Esophagus squamous epithelium (tissue), 5 donors: ENCODE data around the gene CHEK1. TPM values are rescaled to one million over a fixed set of nuclear protein-coding genes. Genes with fewer than 3 reads are reported as not detected.

ENCODE experiments used
- DNase-seq: peaks from one replicate; lab custom pipeline; 2025; lab: John Stamatoyannopoulos, UW
- H3K27ac ChIP-seq, 4 donors: fragments of 200-600 bp; sonication (generic); one replicate each; pipeline ENCODE4 v1.5.1; 2016 to 2019; ENCODE audit warnings: mild to moderate bottlenecking in 1 of 4
- H3K27me3 ChIP-seq, 4 donors: fragments of 200-600 bp; sonication (generic); 1 replicate in 3 of 4; 2 replicates in 1 of 4; pipeline versions ENCODE4 v1.5.1 to v1.6.0; 2017 to 2021; ENCODE audit warnings: antibody characterized with exemption in 1 of 4
- H3K36me3 ChIP-seq, 3 donors: fragments of 200-600 bp; sonication (generic); one replicate each; pipeline ENCODE4 v1.5.1; 2016 to 2019
- H3K4me1 ChIP-seq, 3 donors: fragments of 200-600 bp; sonication (generic); one replicate each; pipeline ENCODE4 v1.5.1; 2017 to 2019
- H3K4me3 ChIP-seq, 4 donors: fragments of 200-600 bp; sonication (generic); 1 replicate in 3 of 4; 2 replicates in 1 of 4; pipeline ENCODE4 v1.5.1; 2016 to 2019; ENCODE audit warnings: mild to moderate bottlenecking in 2 of 4, moderate library complexity in 1 of 4
- H3K9me3 ChIP-seq, 3 donors: fragments of 200-600 bp; sonication (generic); one replicate each; pipeline ENCODE4 v1.5.1; 2016 to 2019
- CTCF ChIP-seq, 6 experiments: fragments of 450-650 bp in 4 of 6; fragments of 200-600 bp in 2 of 6; sonication (generic) in 2 of 6; IDR thresholded peaks; one replicate each; pipeline ENCODE4 v1.5.1; 2016 to 2019; ENCODE audit warnings: antibody characterized with exemption in 6 of 6, mild to moderate bottlenecking in 4 of 6, moderate library complexity in 4 of 6
- POLR2A ChIP-seq, 4 donors: fragments of 450-650 bp; IDR thresholded peaks; one replicate each; pipeline ENCODE4 v1.6.1; 2017; ENCODE audit warnings: antibody characterized with exemption in 4 of 4, mild to moderate bottlenecking in 4 of 4, moderate library complexity in 3 of 4
- WGBS, 2 donors: methylation state at CpG; one replicate each; pipeline ENCODE4 v1.1.5; 2018; 5-methylcytosine and 5-hydroxymethylcytosine counted together
- intact Hi-C: fragments of 100-400 bp; cut with DNase I; formaldehyde crosslinking; loops from one replicate; pipeline ENCODE4 v1.15.0; 2022
- total RNA-seq, 4 donors: library from RNA; depleted of rRNA; stranded (reverse); fragments of >200 nt; gene quantifications; one replicate each; pipeline ENCODE4 v1.1.0, GENCODE V29; 2016
- donor health status: DM: yes; HTN: yes; CAD: no.

The CHEK1 gene
- total RNA-seq, 4 donors from 2014 or later: 4.0 to 21.7 (median 7.5) TPM

DNA sequence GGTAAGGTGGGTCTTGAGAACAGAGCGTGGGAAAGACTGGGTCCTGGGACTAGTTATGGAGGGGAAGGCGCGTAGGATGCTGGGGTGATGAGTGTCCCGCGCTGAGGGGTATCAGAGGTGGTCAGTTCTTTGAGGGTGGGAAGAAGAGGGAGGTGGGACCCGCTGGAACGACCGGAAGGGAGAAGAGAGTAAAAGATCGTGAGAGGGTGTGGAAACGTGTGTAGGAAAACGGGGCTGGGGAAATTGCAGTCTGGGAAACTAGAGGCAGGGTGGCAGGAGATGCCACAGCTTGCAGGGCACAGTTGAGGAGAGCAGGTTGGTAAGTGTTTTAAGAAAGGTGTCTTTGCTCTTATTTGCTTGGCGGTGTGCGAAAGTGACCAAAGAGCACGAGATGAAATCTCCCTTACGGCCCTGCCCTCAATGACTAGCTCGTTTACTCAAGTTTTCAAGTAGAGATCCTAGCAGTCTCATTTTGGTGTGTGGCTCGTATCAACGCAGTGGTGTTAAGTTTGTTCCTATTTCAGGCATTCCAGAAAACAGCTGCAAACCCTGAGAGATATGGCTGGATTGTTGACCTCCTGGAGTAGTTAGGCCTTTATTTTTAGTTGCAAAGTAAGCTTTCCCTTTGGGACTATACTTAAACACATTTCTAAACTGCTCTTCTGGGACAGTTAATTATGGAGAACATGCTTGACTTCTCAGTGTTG lies 31.7 kb upstream of the CHEK1 start:
- H3K4me1 ChIP-seq: peaks cover 0 to 46% (median 11%) of the 10 kb centered on the region in 3 donors
- no peaks in the 10 kb centered on the region for H3K9me3 ChIP-seq
- peak overlapping the region; percentile 83 to 94 (median 88) for H3K4me3 ChIP-seq
- peak overlapping the region; percentile 83 to 98 (median 92) for H3K27ac ChIP-seq
- no peaks in the 10 kb centered on the region for H3K27me3 ChIP-seq
- TF ChIP-seq CTCF (IDR thresholded peaks at IDR 0.05) (no peak), POLR2A (IDR thresholded peaks at IDR 0.05) (no peak)
- 1% methylated on average over 18 of the region's 18 CpGs for whole genome bisulfite sequencing, 2 donors
- peaks cover 0 to 27% (median 5%) of the 10 kb centered on the region in 3 donors for H3K36me3 ChIP-seq
- DNase-seq: no peak
- intact Hi-C loops: no loop called here

DNA sequence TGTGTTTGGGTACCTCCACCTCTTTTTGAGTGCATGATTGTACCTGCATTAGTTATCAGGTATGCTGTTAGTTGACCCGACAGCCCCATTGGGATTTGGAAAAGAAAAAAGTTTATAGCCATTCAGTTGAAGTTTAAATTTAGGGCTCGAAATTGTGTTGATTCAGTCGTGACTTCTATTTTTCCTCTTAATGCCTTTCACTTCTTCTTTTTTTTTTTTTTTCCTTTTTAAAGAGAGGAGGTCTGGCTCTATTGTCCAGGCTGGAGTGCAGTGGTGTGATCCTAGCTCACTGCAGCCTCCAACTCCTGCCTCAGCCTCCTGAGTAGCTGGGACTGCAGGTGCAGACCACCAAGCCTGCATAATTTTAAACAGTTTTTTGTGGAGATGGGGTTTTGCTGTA lies 30.0 kb upstream of the CHEK1 start:
- intact Hi-C loops: no loop called here
- H3K4me3 ChIP-seq: no peak overlapping the region
- no peaks in the 10 kb centered on the region for H3K9me3 ChIP-seq
- H3K27ac ChIP-seq: no peak overlapping the region
- peaks cover 6 to 44% (median 8%) of the 10 kb centered on the region in 3 donors for H3K36me3 ChIP-seq
- H3K27me3 ChIP-seq: no peaks in the 10 kb centered on the region
- no peak for TF ChIP-seq POLR2A (IDR thresholded peaks at IDR 0.05)
- TF ChIP-seq CTCF (IDR thresholded peaks at IDR 0.05): no peak
- peaks cover 0 to 46% (median 11%) of the 10 kb centered on the region in 3 donors for H3K4me1 ChIP-seq
- WGBS, 2 donors: 54 to 73% methylated on average over 3 of the region's 3 CpGs
- no peak for DNase-seq

GRCh38 chr11:125600663-125601062 lies 24.3 kb upstream of the CHEK1 start:
- no peak for TF ChIP-seq POLR2A (IDR thresholded peaks at IDR 0.05)
- no peak for TF ChIP-seq CTCF (IDR thresholded peaks at IDR 0.05)
- 82 to 96% methylated on average over 2 of the region's 2 CpGs for WGBS, 2 donors
- Histone ChIP-seq H3K27ac (no peak overlapping the region), H3K36me3 (peaks cover 6 to 100% (median 37%) of the 10 kb centered on the region in 3 donors), H3K9me3 (no peaks in the 10 kb centered on the region), H3K4me3 (no peak overlapping the region), H3K27me3 (no peaks in the 10 kb centered on the region), H3K4me1 (peaks cover 0 to 8% (median 0%) of the 10 kb centered on the region in 3 donors)
- intact Hi-C loops: no loop called here
- no peak for DNase-seq

GRCh38 chr11:125603207-125603606 lies 21.8 kb upstream of the CHEK1 start:
- 86% methylated on average over 3 of the region's 3 CpGs for WGBS, 2 donors
- Histone ChIP-seq H3K27me3 (no peaks in the 10 kb centered on the region), H3K4me3 (no peak overlapping the region), H3K9me3 (no peaks in the 10 kb centered on the region), H3K4me1 (no peaks in the 10 kb centered on the region), H3K27ac (no peak overlapping the region), H3K36me3 (peaks cover 6 to 100% (median 53%) of the 10 kb centered on the region in 3 donors)
- TF ChIP-seq POLR2A (IDR thresholded peaks at IDR 0.05) (no peak), CTCF (IDR thresholded peaks at IDR 0.05) (no peak)
- DNase-seq: no peak
- intact Hi-C loops: no loop called here

- DNase-seq: no peak
- no peak for TF ChIP-seq CTCF (IDR thresholded peaks at IDR 0.05)
- TF ChIP-seq POLR2A (IDR thresholded peaks at IDR 0.05): no peak
- intact Hi-C loops: no loop called here
- H3K9me3 ChIP-seq: no peaks in the 10 kb centered on the region
- H3K27me3 ChIP-seq: no peaks in the 10 kb centered on the region
- no peak overlapping the region for H3K27ac ChIP-seq
- no peaks in the 10 kb centered on the region for H3K4me1 ChIP-seq
- H3K4me3 ChIP-seq: no peak overlapping the region
- H3K36me3 ChIP-seq: peaks cover 5 to 100% (median 61%) of the 10 kb centered on the region in 3 donors
Observed at GRCh38 chr11:125605417-125605816, 19.5 kb upstream of the CHEK1 start.
